Liver (tissue), 9 donors: ENCODE data around the gene FAH. TPM values are rescaled to one million over a fixed set of nuclear protein-coding genes. Genes with fewer than 3 reads are reported as not detected.
A peak's percentile ranks its signal among the peaks of the same experiment; 100 is the strongest.

ENCODE experiments used
- DNase-seq: peaks from one replicate; pipeline ENCODE4 v3.0.0-alpha.2; 2017; ENCODE audit warnings: low spot score
- H3K27ac ChIP-seq, 2 donors: one replicate each; pipeline ENCODE4 v1.7.0; 2013; ENCODE audit warnings: inconsistent platforms in 2 of 2, low read length in 2 of 2, control low read depth in 1 of 2, low read depth in 1 of 2, mild to moderate bottlenecking in 1 of 2
- H3K27me3 ChIP-seq, 4 donors: one replicate each; pipeline versions ENCODE4 v1.6.1 to v1.7.0; 2013; ENCODE audit warnings: low read length in 3 of 4, inconsistent platforms in 1 of 4, mild to moderate bottlenecking in 1 of 4, moderate library complexity in 1 of 4; ENCODE audit not compliant: control insufficient read depth in 4 of 4, insufficient read depth in 4 of 4
- H3K36me3 ChIP-seq, 4 donors: one replicate each; pipeline versions ENCODE4 v1.6.1 to v1.7.0; 2013; ENCODE audit warnings: low read length in 3 of 4, mild to moderate bottlenecking in 3 of 4, low read depth in 1 of 4, moderate library complexity in 1 of 4; ENCODE audit not compliant: control insufficient read depth in 4 of 4, insufficient read depth in 3 of 4
- H3K4me1 ChIP-seq, 4 donors: one replicate each; pipeline versions ENCODE4 v1.6.1 to v1.7.0; 2013; ENCODE audit warnings: low read length in 3 of 4, mild to moderate bottlenecking in 3 of 4, moderate library complexity in 1 of 4; ENCODE audit not compliant: control insufficient read depth in 4 of 4, insufficient read depth in 4 of 4
- H3K4me3 ChIP-seq, 3 donors: one replicate each; pipeline versions ENCODE4 v1.6.1 to v1.7.0; 2013; ENCODE audit warnings: low read length in 3 of 3, control low read depth in 1 of 3, low read depth in 1 of 3, mild to moderate bottlenecking in 1 of 3
- H3K9ac ChIP-seq, 2 donors: one replicate each; pipeline ENCODE4 v1.7.0; 2013; ENCODE audit warnings: low read length in 2 of 2, mild to moderate bottlenecking in 2 of 2, moderate library complexity in 2 of 2, control low read depth in 1 of 2, low read depth in 1 of 2
- H3K9me3 ChIP-seq, 4 donors: one replicate each; pipeline versions ENCODE4 v1.6.1 to v1.7.0; 2013; ENCODE audit warnings: low read length in 3 of 4; ENCODE audit not compliant: control insufficient read depth in 4 of 4
- ATF3 ChIP-seq: IDR thresholded peaks from 2 replicates; pipeline ENCODE4 v1.6.1; 2016; ENCODE audit warnings: antibody characterized with exemption
- CTCF ChIP-seq: fragments of 150-350 bp; IDR thresholded peaks from 2 replicates; pipeline ENCODE4 v1.5.1; 2017; ENCODE audit warnings: improper control_type of control experiment, low read depth, low read length; ENCODE audit not compliant: missing input control
- EGR1 ChIP-seq, 2 donors: IDR thresholded peaks; 2 replicates each; pipeline ENCODE4 v1.6.1; 2016 to 2018; ENCODE audit warnings: antibody characterized with exemption in 2 of 2, low read depth in 2 of 2
- FOXA1 ChIP-seq: IDR thresholded peaks from 2 replicates; pipeline ENCODE4 v1.6.1; 2016; ENCODE audit warnings: antibody characterized with exemption
- FOXA2 ChIP-seq: IDR thresholded peaks from 2 replicates; pipeline ENCODE4 v1.6.1; 2016; ENCODE audit warnings: antibody characterized with exemption
- GABPA ChIP-seq, 2 donors: IDR thresholded peaks in 1 of 2; conservative IDR thresholded peaks in 1 of 2; 2 replicates each; pipeline ENCODE4 v1.6.1; 2016; ENCODE audit warnings: antibody characterized with exemption in 2 of 2, mild to moderate bottlenecking in 1 of 2, moderate library complexity in 1 of 2
- HNF4A ChIP-seq, 2 donors: conservative IDR thresholded peaks; 2 replicates each; pipeline ENCODE4 v1.6.1; 2016; ENCODE audit warnings: antibody characterized with exemption in 2 of 2, mild to moderate bottlenecking in 2 of 2
- HNF4G ChIP-seq: IDR thresholded peaks from 2 replicates; pipeline ENCODE4 v1.6.1; 2016; ENCODE audit warnings: antibody characterized with exemption
- JUND ChIP-seq, 2 donors: IDR thresholded peaks; 2 replicates each; pipeline ENCODE4 v1.6.1; 2016; ENCODE audit warnings: antibody characterized with exemption in 2 of 2
- MAX ChIP-seq: IDR thresholded peaks from 2 replicates; pipeline ENCODE4 v1.6.1; 2016; ENCODE audit warnings: antibody characterized with exemption
- NR2F2 ChIP-seq: IDR thresholded peaks from 2 replicates; pipeline ENCODE4 v1.6.1; 2016; ENCODE audit warnings: antibody characterized with exemption
- RAD21 ChIP-seq, 2 donors: IDR thresholded peaks; 2 replicates each; pipeline ENCODE4 v1.6.1; 2016; ENCODE audit warnings: antibody characterized with exemption in 2 of 2, mild to moderate bottlenecking in 2 of 2
- REST ChIP-seq: IDR thresholded peaks from 2 replicates; pipeline ENCODE4 v1.6.1; 2016; ENCODE audit warnings: antibody characterized with exemption, mild to moderate bottlenecking
- RXRA ChIP-seq, 2 donors: IDR thresholded peaks; 2 replicates each; pipeline ENCODE4 v1.6.1; 2017 to 2018; ENCODE audit warnings: antibody characterized with exemption in 2 of 2, mild to moderate bottlenecking in 1 of 2
- SP1 ChIP-seq: IDR thresholded peaks from 2 replicates; pipeline ENCODE4 v1.6.1; 2018; ENCODE audit warnings: antibody characterized with exemption, mild to moderate bottlenecking
- TAF1 ChIP-seq: conservative IDR thresholded peaks from 2 replicates; pipeline ENCODE4 v1.6.1; 2016; ENCODE audit warnings: antibody characterized with exemption, mild to moderate bottlenecking
- YY1 ChIP-seq: IDR thresholded peaks from 2 replicates; pipeline ENCODE4 v1.6.1; 2016; ENCODE audit warnings: antibody characterized with exemption, mild to moderate bottlenecking
- ZBTB33 ChIP-seq: IDR thresholded peaks from 2 replicates; pipeline ENCODE4 v1.6.1; 2016; ENCODE audit warnings: antibody characterized with exemption
- WGBS: extraction: QIAGEN DNeasy Blood & Tissue Kit; methylation state at CpG from one replicate; pipeline ENCODE4 v1.1.7; 2013; 5-methylcytosine and 5-hydroxymethylcytosine counted together
- polyA plus RNA-seq, 2 donors: library from polyadenylated mRNA; stranded (reverse) in 1 of 2; unstranded in 1 of 2; fragments of 200-250 nt in 1 of 2; fragments of >200 nt in 1 of 2; fragmentation: Nextera tagmentation in 1 of 2; extraction: Ambion mirVana in 1 of 2; gene quantifications; one replicate each; pipeline versions ENCODE4 v1.2.1 to v1.2.3, GENCODE V29; 2013 to 2015
- total RNA-seq, 2 donors: library from RNA; depleted of rRNA; stranded (reverse); fragments of >200 nt; gene quantifications; one replicate each; pipeline ENCODE4 v1.2.3, GENCODE V29; 2014
- donor health status: healthy.
- donor health status: healthy.
- donor health status: healthy.
- donor health status: healthy.
- donor health status: healthy.

FAH gene
- total and polyA plus RNA-seq, 4 donors = 42.1 to 226 (median 186) TPM

GRCh38 chr15:80219955-80220354 lies 67.2 kb downstream of the FAH start:
- Histone ChIP-seq H3K4me1 (peaks cover 6 to 10% (median 9%) of the 10 kb centered on the region in 4 donors), H3K27ac (no peak overlapping the region), H3K9ac (no peak overlapping the region), H3K36me3 (no peaks in the 10 kb centered on the region), H3K4me3 (no peak overlapping the region), H3K9me3 (no peaks in the 10 kb centered on the region), H3K27me3 (no peaks in the 10 kb centered on the region)
- TF ChIP-seq HNF4A (conservative IDR thresholded peaks at IDR 0.05) (no peak), HNF4G (no peak), FOXA2 (no peak), CTCF (no peak), NR2F2 (no peak), YY1 (no peak)
- DNase-seq = no peak
- WGBS = 92% methylated on average over 2 of the region's 2 CpGs

- peak; percentile 67 for TF ChIP-seq HNF4G
- peak; percentile 99 to 100 for TF ChIP-seq JUND (IDR thresholded peaks at IDR 0.05)
- peak; percentile 94 to 99 for TF ChIP-seq HNF4A (conservative IDR thresholded peaks at IDR 0.05)
- peak; percentile 86 for TF ChIP-seq FOXA1
- TF ChIP-seq ATF3 = peak; percentile 97
- TF ChIP-seq YY1 = peak; percentile 93
- peak; percentile 61 to 62 for TF ChIP-seq RAD21 (IDR thresholded peaks at IDR 0.05)
- peak; percentile 87 for TF ChIP-seq FOXA2
- TF ChIP-seq NR2F2 = peak; percentile 28
- TF ChIP-seq ZBTB33 = peak; percentile 93
- TF ChIP-seq MAX = peak; percentile 91
- peak; percentile 91 to 99 for TF ChIP-seq RXRA (IDR thresholded peaks at IDR 0.05)
- peak; percentile 89 for TF ChIP-seq SP1
- peak in 1 of 2 donors; percentile 72 for TF ChIP-seq EGR1 (IDR thresholded peaks at IDR 0.05; ENCODE audit: low read depth in 2 of 2)
- TF ChIP-seq TAF1 = no peak
- peak; percentile 51 for TF ChIP-seq REST
- peak in 1 of 2 donors; percentile 39 for TF ChIP-seq GABPA (IDR thresholded peaks at IDR 0.05 in 1 of 2, conservative IDR thresholded peaks at IDR 0.05 in 1 of 2)
- no peak for TF ChIP-seq CTCF
- no peaks in the 10 kb centered on the region for H3K27me3 ChIP-seq
Observed at GRCh38 chr15:80228959-80229610, 76.3 kb downstream of the FAH start.

More at GRCh38 chr15:80228959-80229610, 76.3 kb downstream of the FAH start:
- H3K36me3 ChIP-seq = peaks cover 0 to 2% (median 0%) of the 10 kb centered on the region in 4 donors
- peak overlapping the region; percentile 61 to 65 for H3K27ac ChIP-seq
- WGBS = 64% methylated on average over 7 of the region's 7 CpGs
- no peak for DNase-seq
- no peak overlapping the region for H3K9ac ChIP-seq
- H3K4me1 ChIP-seq = peaks cover 0 to 5% (median 2%) of the 10 kb centered on the region in 4 donors
- no peaks in the 10 kb centered on the region for H3K9me3 ChIP-seq
- no peak overlapping the region for H3K4me3 ChIP-seq
